ENCODE results near the gene KCNJ6. TPM values are rescaled to one million over a fixed set of nuclear protein-coding genes. Genes with fewer than 3 reads are reported as not detected.

Gene KCNJ6
- total RNA-seq, 1 donor from 2014 or later: 0.33 TPM

DNA sequence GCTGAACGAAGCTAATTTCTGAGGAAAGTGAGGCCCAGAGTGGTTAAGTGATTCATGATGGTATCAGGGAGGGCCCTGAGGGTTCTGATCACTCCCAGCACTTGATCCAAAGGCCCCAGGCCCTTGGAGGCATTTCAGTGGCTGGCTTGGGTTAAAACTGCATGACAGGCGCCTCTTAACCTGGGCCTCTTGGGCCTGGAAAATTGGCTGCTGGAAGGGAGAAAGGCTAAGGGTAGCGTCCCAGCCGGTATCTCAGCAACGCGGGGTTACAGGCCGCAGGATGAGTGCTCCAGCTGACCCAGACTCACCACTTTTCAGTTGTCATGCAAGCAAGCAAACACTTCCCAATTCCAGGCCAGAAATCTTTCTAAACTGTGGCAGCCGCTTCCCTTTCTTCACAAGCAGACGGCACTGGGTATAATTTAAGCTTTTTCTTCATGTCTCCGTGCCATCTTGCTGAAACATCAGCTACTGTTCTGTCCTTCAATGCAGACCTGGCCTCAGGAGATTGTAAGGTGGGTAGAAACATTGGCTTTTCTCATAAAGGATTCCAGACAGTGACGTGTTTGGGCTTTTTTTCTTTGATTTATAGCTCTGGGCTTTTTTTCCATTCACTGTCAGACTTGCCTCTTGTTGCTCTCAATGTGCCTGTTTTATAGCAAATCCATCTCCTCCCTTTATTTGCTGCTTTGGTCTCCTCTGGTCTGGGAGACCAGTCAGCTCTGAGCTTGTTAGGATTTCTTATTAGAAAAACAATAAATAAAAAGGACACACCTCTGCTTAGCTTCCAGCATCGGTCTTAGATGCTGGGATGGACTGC is 229.1 kb downstream of the KCNJ6 start:
- DNase-seq (ENCODE audit: low read depth): no peak
- H3K36me3 ChIP-seq (ENCODE audit: control insufficient read depth, insufficient read depth, low read length): no peaks in the 10 kb centered on the region
- H3K27me3 ChIP-seq (ENCODE audit: control insufficient read depth, insufficient read depth, low read length): peaks cover 6% of the 10 kb centered on the region
- H3K4me3 ChIP-seq (ENCODE audit: low read depth, low read length): no peak overlapping the region
- TF ChIP-seq, protein P1, sequence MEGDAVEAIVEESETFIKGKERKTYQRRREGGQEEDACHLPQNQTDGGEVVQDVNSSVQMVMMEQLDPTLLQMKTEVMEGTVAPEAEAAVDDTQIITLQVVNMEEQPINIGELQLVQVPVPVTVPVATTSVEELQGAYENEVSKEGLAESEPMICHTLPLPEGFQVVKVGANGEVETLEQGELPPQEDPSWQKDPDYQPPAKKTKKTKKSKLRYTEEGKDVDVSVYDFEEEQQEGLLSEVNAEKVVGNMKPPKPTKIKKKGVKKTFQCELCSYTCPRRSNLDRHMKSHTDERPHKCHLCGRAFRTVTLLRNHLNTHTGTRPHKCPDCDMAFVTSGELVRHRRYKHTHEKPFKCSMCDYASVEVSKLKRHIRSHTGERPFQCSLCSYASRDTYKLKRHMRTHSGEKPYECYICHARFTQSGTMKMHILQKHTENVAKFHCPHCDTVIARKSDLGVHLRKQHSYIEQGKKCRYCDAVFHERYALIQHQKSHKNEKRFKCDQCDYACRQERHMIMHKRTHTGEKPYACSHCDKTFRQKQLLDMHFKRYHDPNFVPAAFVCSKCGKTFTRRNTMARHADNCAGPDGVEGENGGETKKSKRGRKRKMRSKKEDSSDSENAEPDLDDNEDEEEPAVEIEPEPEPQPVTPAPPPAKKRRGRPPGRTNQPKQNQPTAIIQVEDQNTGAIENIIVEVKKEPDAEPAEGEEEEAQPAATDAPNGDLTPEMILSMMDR (IDR thresholded peaks at IDR 0.05; ENCODE audit: insufficient read depth, low read length, poor library complexity, severe bottlenecking): no peak

DNA sequence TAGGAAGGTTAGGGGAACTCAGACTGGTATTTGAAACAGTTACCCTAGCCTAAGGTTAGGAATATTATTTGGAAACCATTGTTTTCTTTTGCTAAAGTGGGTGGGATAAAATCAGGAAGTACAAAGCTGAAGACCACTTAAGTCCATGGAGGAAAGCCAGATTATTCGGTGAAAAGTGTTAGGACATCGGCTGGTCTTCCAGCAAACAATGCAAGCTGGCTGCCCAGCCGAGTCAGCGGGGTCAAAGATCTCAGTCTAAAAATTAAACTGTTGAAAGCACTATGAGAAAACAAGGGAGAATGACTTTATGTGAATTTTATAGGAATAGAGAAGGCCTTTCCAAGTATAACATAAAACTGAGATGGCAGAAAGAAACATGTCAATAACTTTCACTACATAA is 231.7 kb downstream of the KCNJ6 start:
- no peaks in the 10 kb centered on the region for H3K36me3 ChIP-seq (ENCODE audit: control insufficient read depth, insufficient read depth, low read length)
- TF ChIP-seq, protein P1 (IDR thresholded peaks at IDR 0.05; ENCODE audit: insufficient read depth, low read length, poor library complexity, severe bottlenecking): no peak
- peaks cover 10% of the 10 kb centered on the region for H3K27me3 ChIP-seq (ENCODE audit: control insufficient read depth, insufficient read depth, low read length)
- H3K4me3 ChIP-seq (ENCODE audit: low read depth, low read length): no peak overlapping the region
- no peak for DNase-seq (ENCODE audit: low read depth)

DNA sequence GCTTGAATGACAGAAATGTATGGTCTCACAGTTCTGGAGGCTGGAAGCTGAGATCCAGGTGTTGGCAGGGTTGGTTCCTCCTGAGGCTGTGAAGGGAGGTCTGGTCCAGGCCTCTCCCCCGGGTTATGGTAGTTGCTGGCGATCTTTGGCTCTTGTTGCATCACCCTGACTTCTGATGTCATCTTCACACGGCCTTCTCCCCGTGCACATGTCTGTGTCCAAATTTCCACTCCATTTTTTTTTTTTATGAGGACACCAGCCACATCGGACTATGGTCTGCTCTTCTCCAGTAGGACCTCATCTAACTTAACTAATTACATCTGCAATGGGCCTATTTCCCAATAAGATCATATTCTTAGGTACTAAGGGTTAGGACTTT is 232.2 kb downstream of the KCNJ6 start:
- Histone ChIP-seq H3K36me3 (ENCODE audit: control insufficient read depth, insufficient read depth, low read length) (no peaks in the 10 kb centered on the region), H3K27me3 (ENCODE audit: control insufficient read depth, insufficient read depth, low read length) (peaks cover 10% of the 10 kb centered on the region), H3K4me3 (ENCODE audit: low read depth, low read length) (no peak overlapping the region)
- no peak for DNase-seq (ENCODE audit: low read depth)
- TF ChIP-seq, protein P1 (IDR thresholded peaks at IDR 0.05; ENCODE audit: insufficient read depth, low read length, poor library complexity, severe bottlenecking): no peak

DNA sequence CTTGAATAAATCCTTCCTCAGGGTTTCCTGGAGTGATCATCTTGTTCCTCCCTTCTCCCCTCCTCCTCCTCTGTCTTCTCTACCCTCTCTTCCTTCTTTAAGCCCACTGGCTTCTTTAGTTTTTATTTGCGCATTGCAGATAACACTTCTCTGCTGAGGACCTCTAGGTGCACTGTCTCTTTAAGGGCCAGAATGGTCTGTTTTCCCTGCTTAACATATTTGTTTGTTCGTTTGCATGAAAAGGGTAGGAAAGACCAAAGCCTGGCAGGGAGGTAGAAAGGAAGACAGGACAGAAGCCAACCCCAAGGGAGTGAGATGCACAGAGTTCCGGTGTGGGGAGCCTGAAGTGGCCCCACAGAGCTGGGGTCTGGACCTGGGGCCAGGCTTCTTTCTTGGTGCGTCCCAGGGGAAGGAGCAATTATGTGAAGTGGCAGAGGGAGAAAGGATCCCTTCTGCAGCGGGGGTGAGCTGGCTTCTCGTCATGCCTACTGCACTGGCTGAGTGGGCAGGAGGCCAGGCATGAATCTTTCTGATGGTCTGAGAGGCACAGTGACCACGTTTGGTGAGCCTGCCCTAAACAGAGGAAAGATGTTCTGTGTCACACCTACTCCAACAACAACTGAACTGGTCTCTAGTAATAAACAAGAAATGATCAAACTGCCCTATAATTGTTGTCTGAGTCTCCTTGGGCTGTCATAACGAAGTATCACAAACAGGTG is 232.7 kb downstream of the KCNJ6 start:
- Histone ChIP-seq H3K27me3 (ENCODE audit: control insufficient read depth, insufficient read depth, low read length) (peaks cover 10% of the 10 kb centered on the region), H3K4me3 (ENCODE audit: low read depth, low read length) (no peak overlapping the region), H3K36me3 (ENCODE audit: control insufficient read depth, insufficient read depth, low read length) (no peaks in the 10 kb centered on the region)
- no peak for DNase-seq (ENCODE audit: low read depth)
- TF ChIP-seq, protein P1 (IDR thresholded peaks at IDR 0.05; ENCODE audit: insufficient read depth, low read length, poor library complexity, severe bottlenecking): no peak

DNA sequence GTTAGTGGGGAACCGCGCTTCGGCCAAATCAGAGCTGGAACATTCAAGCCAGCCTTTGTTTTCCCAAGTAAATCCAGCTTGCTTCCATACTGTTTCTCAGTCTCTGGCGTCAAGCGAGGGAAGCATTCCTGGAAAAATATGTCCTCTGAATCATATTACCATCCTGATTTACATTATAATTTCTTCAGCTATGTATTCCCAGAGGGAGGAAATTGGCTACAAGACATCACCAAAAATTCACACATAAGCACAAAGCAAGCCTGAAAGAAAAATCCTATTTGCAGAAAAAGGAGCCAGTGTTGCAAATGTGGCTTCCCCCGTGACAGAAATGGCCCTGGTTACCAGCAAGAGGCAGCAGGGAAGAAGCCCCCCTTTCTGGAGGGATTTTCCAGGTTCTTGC is 233.3 kb downstream of the KCNJ6 start:
- Histone ChIP-seq H3K4me3 (ENCODE audit: low read depth, low read length) (no peak overlapping the region), H3K27me3 (ENCODE audit: control insufficient read depth, insufficient read depth, low read length) (peaks cover 10% of the 10 kb centered on the region), H3K36me3 (ENCODE audit: control insufficient read depth, insufficient read depth, low read length) (no peaks in the 10 kb centered on the region)
- DNase-seq (ENCODE audit: low read depth): no peak
- TF ChIP-seq, protein P1 (IDR thresholded peaks at IDR 0.05; ENCODE audit: insufficient read depth, low read length, poor library complexity, severe bottlenecking): no peak
